ENCODE results near the gene TP53AIP1. TPM values are rescaled to one million over a fixed set of nuclear protein-coding genes. Genes with fewer than 3 reads are reported as not detected.

Gene TP53AIP1
- total and polyA plus RNA-seq, 10 of the 15 experiments (the other 5 are each of a cell fraction or from before 2014, with no cell fraction given), result 0.01 TPM; not detected in 9

DNA sequence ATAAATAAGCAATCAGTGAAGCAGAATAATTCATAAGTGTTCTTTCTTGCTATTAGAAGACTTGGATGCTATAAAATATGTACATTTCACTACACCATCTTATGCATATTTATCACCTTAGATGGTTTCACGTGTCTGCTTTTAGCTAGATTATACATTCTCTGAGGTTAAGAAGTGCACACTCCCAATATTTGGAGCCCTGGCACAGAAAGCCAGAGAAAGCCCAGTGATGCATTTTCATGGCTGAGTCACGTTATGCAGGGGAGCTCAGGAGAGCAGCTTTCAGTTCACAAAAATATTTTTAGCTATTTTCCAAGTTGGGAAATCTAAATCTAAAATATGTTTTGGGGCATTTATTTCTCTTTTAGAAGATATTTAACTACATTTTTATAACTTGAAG is 5.1 kb upstream of the TP53AIP1 start:
- Histone ChIP-seq H3K27ac (ENCODE audit: control insufficient read depth, insufficient read depth) (no peak overlapping the region), H3K4me1 (ENCODE audit: control insufficient read depth, insufficient read depth, low read length) (no peaks in the 10 kb centered on the region), H3K4me2 (ENCODE audit: control insufficient read depth, insufficient read depth) (no peak overlapping the region), H3K4me3 (no peak overlapping the region), H3K9ac (ENCODE audit: control insufficient read depth, insufficient read depth, low read length) (no peak overlapping the region), H3K36me3 (ENCODE audit: control insufficient read depth in 2 of 2, insufficient read depth in 2 of 2, low read length in 1 of 2) (no peaks in the 10 kb centered on the region), H3K27me3 (replicated peaks in 1 of 2; ENCODE audit: control insufficient read depth in 2 of 2, insufficient read depth in 2 of 2, low read length in 1 of 2) (peaks cover 0 to 4% of the 10 kb centered on the region in 2 experiments; a peak in 2 of 4 replicates), H4K20me1 (ENCODE audit: control insufficient read depth, insufficient read depth) (no peaks in the 10 kb centered on the region), H2AFZ (ENCODE audit: control insufficient read depth, low read depth, low read length) (no peak overlapping the region), H3K9me3 (replicated peaks; ENCODE audit: control insufficient read depth, insufficient read depth, low read length) (no peaks in the 10 kb centered on the region), H3K79me2 (ENCODE audit: control insufficient read depth, insufficient read depth, low read length) (no peaks in the 10 kb centered on the region)
- RAD21 ChIA-PET (ENCODE audit: unreplicated experiment), result interaction anchor here (1.1 to 2.6 kb wide), 3 partner anchors 9 to 63 kb away, joined by 3 to 39 read pairs (median 6); no protein-coding TSS in a partner anchor
- TF ChIP-seq HDAC6 (IDR thresholded peaks at IDR 0.05; ENCODE audit: unreplicated experiment) (no peak), RB1 (IDR thresholded peaks at IDR 0.05; ENCODE audit: borderline replicate concordance) (no peak), PAX5 (IDR thresholded peaks at IDR 0.05; ENCODE audit: borderline replicate concordance, low read depth, low read length) (no peak), STAT1 (conservative IDR thresholded peaks at IDR 0.05) (no peak), IKZF2 (IDR thresholded peaks at IDR 0.05) (no peak), POLR2AphosphoS5 (IDR thresholded peaks at IDR 0.05; ENCODE audit: low read length) (no peak), CREM (IDR thresholded peaks at IDR 0.05; ENCODE audit: low read depth) (no peak), MTA2 (IDR thresholded peaks at IDR 0.05; ENCODE audit: low read depth) (no peak), MXI1 (IDR thresholded peaks at IDR 0.05; ENCODE audit: low read depth, low read length) (no peak), SMAD1 (IDR thresholded peaks at IDR 0.05; ENCODE audit: low read depth, partially characterized antibody) (no peak), NFYB (IDR thresholded peaks at IDR 0.05; ENCODE audit: insufficient read depth, low read depth, low read length) (no peak), CHD1 (IDR thresholded peaks at IDR 0.05; ENCODE audit: low read depth, low read length) (no peak), MTA3 (IDR thresholded peaks at IDR 0.05; ENCODE audit: borderline replicate concordance, low read length) (no peak), JUNB (IDR thresholded peaks at IDR 0.05) (no peak), IRF4 (IDR thresholded peaks at IDR 0.05; ENCODE audit: low read depth, low read length) (no peak)
- FAIRE-seq, result no peak
- BruUV-seq (replicated peaks), result no TSS peak
- WGBS (ENCODE audit: insufficient coverage, insufficient replicate concordance, low lambda C conversion rate, missing lambda C conversion rate), result 3% methylated on average over 2 of the region's 2 CpGs
- POLR2A ChIA-PET, result no interaction called here
- DNase-seq (ENCODE audit: low read depth, low spot score), result no peak
- CTCF ChIA-PET, result interaction anchor here (0.6 to 20.8 kb wide), 10 partner anchors 8 to 790 kb away, joined by 3 to 480 read pairs (median 6); partner anchors contain the start of gene KCNJ5
- no peak for ATAC-seq
- in situ Hi-C loops (cut with MboI) (no loop called here), intact Hi-C loops (cut with micrococcal nuclease; ENCODE audit: unreplicated experiment) (no loop called here)
- SMC1A ChIA-PET (ENCODE audit: uncharacterized antibody, unreplicated experiment), result interaction anchor here (1.0 to 14.9 kb wide), 6 partner anchors 8 to 790 kb away, joined by 3 to 249 read pairs (median 4); partner anchors contain the start of gene KCNJ5

Measured in GM12878 (cell line).